K562 (cell line): Measurements from ENCODE around the gene DDRGK1. TPM values are rescaled to one million over a fixed set of nuclear protein-coding genes. Genes with fewer than 3 reads are reported as not detected.

Experiments
- BACH1 ChIP-seq: fragments of 200-800 bp; sonication (Bioruptor generic); IDR thresholded peaks from 2 replicates; pipeline ENCODE4 v1.6.1; 2016; ENCODE audit warnings: missing genetic modification characterization, missing compliant biosample characterization
- DPF2 ChIP-seq: fragments of 450-650 bp; IDR thresholded peaks from 2 replicates; pipeline ENCODE4 v1.6.1; 2016
- THRA ChIP-seq: fragments of 450-650 bp; IDR thresholded peaks from 2 replicates; pipeline ENCODE4 v1.6.1; 2017; ENCODE audit warnings: mild to moderate bottlenecking, moderate library complexity
- ZNF318 ChIP-seq, 2 experiments: fragments of 450-650 bp; IDR thresholded peaks; 2 replicates each; pipeline ENCODE4 v1.6.1; 2016; ENCODE audit warnings: mild to moderate bottlenecking in 2 of 2, borderline replicate concordance in 1 of 2, low read depth in 1 of 2, moderate library complexity in 1 of 2
- ZNF57 ChIP-seq: fragments of 450-650 bp; formaldehyde crosslinking; IDR thresholded peaks from 2 replicates; pipeline ENCODE4 v1.4.0; 2020; ENCODE audit warnings: mild to moderate bottlenecking, moderate library complexity
- polyA plus RNA-seq, 8 experiments: library from polyadenylated mRNA; depleted of rRNA in 4 of 8; stranded (reverse) in 5 of 8; unstranded in 3 of 8; fragments of >200 nt; fragmentation: Nextera tagmentation in 2 of 8; fragmentation: Illumina TruSeq in 1 of 8; extraction: Ambion mirVana in 2 of 8; extraction: Trizol in 1 of 8; gene quantifications; 2 replicates each; pipeline versions ENCODE4 v1.2.1 to v1.2.3, GENCODE V29; 2011 to 2014; ENCODE audit warnings: inconsistent platforms in 1 of 8, missing spikeins in 1 of 8
- total RNA-seq, 7 experiments: library from RNA; depleted of rRNA in 6 of 7; stranded (reverse); fragments of >200 nt in 6 of 7; fragmentation: Illumina TruSeq in 2 of 7; extraction: Trizol in 2 of 7; gene quantifications; 2 replicates each; pipeline versions ENCODE4 v1.2.1 to v1.2.3, GENCODE V29; 2011 to 2021; ENCODE audit warnings: low replicate concordance in 1 of 7

Gene DDRGK1
- total and polyA plus RNA-seq, 9 of the 15 experiments (the other 6 are each of a cell fraction or from before 2014, with no cell fraction given), result 2.3 to 54.4 (median 29.1) TPM

- TF ChIP-seq ZNF318 (IDR thresholded peaks at IDR 0.05; ENCODE audit: borderline replicate concordance in 1 of 2, low read depth in 1 of 2) (no peak), ZNF57 (CRISPR knock-in tag) (no peak), DPF2 (no peak), BACH1 (tag) (no peak), THRA (no peak)
These were observed 21.6 kb upstream of the DDRGK1 start (continued) for GRCh38 chr20:3226093-3226492.
